PFSK-1 (cell line): ENCODE measurements around the gene HDGFL2.

Experiments
- FOXP2 ChIP-seq: optimal IDR thresholded peaks from 2 replicates; pipeline ENCODE3; 2011; ENCODE audit warnings: borderline replicate concordance, control low read depth, inconsistent platforms; ENCODE audit not compliant: insufficient read depth; ENCODE audit errors: extremely low read length, extremely low read depth
- POLR2AphosphoS5 ChIP-seq: IDR thresholded peaks from 2 replicates; pipeline ENCODE4 v1.6.1; 2012; ENCODE audit warnings: low read depth, mild to moderate bottlenecking, control low read depth, low read length, moderate library complexity
- SIN3A ChIP-seq: IDR thresholded peaks from 2 replicates; pipeline ENCODE4 v1.6.1; 2012; ENCODE audit warnings: mild to moderate bottlenecking, low read length, moderate library complexity, borderline replicate concordance; ENCODE audit not compliant: insufficient read depth
- TAF1 ChIP-seq: IDR thresholded peaks from 2 replicates; pipeline ENCODE4 v1.6.1; 2012; ENCODE audit warnings: low read length, control low read depth, borderline replicate concordance; ENCODE audit not compliant: insufficient read depth
- TF ChIP-seq, protein P1 (sequence below), 2 experiments: IDR thresholded peaks; 2 replicates each; pipeline versions ENCODE4 v1.6.1 to v1.8.0; 2011 to 2012; ENCODE audit warnings: low read depth in 2 of 2, low read length in 2 of 2, control low read depth in 1 of 2, inconsistent platforms in 1 of 2, mild to moderate bottlenecking in 1 of 2, moderate library complexity in 1 of 2; ENCODE audit not compliant: insufficient read depth in 1 of 2

Gene HDGFL2

DNA sequence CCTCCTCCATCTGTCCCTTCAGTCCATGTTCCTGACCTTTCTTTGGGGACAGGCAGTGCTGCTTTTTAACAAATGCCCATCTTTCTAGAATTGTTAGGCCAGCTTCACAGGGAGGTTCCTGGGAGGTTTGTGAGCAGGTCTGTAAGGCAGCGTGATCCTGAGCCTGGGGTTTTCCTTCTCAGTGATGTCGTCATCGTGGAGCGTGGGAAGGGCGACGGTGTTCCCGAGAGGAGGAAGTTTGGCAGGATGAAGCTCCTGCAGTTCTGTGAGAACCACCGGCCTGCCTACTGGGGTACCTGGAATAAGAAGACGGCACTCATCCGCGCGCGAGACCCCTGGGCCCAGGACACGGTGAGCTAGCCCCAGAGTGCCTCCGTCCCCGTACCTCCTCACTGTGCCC, 42.8 kb upstream of the HDGFL2 start:
- no peak for TF ChIP-seq TAF1
- no peak for TF ChIP-seq SIN3A
- TF ChIP-seq POLR2AphosphoS5: no peak; the same call in 1 of the 2 replicates

DNA sequence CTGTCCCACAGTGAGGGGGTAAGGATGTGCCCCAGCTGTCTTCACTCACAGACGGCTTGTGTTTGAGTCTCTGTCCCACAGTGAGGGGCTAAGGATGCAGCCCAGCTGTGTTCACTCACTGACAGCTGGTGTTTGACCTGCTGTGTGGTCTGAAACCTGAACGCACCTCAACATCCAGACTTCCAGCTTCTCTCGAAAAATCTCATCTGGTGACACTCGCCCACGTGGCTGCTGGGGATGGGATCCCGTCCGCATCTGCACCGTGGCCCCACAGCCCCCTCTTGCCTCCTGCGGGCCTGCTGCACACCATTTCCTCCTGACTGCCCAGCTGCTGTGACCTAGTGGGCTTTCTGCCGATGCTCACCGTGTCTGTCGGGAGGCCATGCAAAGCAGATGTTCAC, 42.3 kb upstream of the HDGFL2 start:
- no peak for TF ChIP-seq FOXP2

DNA sequence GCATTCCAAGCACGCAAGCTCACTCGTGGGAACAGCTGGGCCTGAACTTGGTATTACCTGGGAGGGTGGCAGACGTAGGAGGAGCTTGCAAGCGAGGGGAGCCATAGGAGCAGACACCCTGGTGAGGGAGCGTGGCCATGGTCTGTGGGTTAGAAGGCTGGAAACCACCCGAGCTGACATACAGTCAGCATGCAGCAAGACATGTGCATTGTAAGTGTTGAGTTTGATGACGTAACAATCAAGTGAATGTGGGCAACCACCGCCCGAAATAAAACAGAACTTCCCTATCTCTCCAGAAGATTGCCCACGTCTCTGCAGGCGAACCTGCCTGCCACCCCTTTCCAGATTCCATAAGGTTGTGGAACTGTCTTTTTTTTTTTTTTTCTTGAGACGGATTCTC, 41.3 kb upstream of the HDGFL2 start:
- TF ChIP-seq TAF1 (no peak), SIN3A (no peak), FOXP2 (no peak), POLR2AphosphoS5 (no peak)
- TF ChIP-seq, protein P1, sequence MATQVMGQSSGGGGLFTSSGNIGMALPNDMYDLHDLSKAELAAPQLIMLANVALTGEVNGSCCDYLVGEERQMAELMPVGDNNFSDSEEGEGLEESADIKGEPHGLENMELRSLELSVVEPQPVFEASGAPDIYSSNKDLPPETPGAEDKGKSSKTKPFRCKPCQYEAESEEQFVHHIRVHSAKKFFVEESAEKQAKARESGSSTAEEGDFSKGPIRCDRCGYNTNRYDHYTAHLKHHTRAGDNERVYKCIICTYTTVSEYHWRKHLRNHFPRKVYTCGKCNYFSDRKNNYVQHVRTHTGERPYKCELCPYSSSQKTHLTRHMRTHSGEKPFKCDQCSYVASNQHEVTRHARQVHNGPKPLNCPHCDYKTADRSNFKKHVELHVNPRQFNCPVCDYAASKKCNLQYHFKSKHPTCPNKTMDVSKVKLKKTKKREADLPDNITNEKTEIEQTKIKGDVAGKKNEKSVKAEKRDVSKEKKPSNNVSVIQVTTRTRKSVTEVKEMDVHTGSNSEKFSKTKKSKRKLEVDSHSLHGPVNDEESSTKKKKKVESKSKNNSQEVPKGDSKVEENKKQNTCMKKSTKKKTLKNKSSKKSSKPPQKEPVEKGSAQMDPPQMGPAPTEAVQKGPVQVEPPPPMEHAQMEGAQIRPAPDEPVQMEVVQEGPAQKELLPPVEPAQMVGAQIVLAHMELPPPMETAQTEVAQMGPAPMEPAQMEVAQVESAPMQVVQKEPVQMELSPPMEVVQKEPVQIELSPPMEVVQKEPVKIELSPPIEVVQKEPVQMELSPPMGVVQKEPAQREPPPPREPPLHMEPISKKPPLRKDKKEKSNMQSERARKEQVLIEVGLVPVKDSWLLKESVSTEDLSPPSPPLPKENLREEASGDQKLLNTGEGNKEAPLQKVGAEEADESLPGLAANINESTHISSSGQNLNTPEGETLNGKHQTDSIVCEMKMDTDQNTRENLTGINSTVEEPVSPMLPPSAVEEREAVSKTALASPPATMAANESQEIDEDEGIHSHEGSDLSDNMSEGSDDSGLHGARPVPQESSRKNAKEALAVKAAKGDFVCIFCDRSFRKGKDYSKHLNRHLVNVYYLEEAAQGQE (IDR thresholded peaks at IDR 0.05; ENCODE audit: insufficient read depth in 1 of 2, low read depth in 2 of 2, low read length in 2 of 2): no peak

DNA sequence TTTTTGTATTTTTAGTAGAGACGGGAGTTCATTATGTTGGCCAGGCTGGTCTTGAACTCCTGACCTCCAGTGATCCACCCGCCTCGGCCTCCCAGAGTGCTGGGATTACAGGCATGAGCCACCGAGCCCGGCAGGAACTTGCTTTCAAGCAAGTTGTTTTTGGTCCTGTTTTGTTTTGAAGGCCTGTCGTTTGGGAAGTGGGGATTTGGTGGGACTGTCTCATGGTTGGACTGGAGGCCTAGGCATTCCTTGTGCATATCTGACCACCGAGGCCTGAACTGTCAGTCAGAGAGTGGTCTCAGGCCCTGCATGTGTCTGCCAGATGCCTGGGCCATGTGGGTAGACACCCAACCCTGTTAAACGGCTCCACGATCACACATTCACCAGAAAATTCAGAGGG, 40.8 kb upstream of the HDGFL2 start:
- TF ChIP-seq FOXP2 (no peak), TAF1 (no peak), SIN3A (no peak), POLR2AphosphoS5 (no peak)
- TF ChIP-seq, protein P1 (IDR thresholded peaks at IDR 0.05; ENCODE audit: insufficient read depth in 1 of 2, low read depth in 2 of 2, low read length in 2 of 2): no peak

DNA sequence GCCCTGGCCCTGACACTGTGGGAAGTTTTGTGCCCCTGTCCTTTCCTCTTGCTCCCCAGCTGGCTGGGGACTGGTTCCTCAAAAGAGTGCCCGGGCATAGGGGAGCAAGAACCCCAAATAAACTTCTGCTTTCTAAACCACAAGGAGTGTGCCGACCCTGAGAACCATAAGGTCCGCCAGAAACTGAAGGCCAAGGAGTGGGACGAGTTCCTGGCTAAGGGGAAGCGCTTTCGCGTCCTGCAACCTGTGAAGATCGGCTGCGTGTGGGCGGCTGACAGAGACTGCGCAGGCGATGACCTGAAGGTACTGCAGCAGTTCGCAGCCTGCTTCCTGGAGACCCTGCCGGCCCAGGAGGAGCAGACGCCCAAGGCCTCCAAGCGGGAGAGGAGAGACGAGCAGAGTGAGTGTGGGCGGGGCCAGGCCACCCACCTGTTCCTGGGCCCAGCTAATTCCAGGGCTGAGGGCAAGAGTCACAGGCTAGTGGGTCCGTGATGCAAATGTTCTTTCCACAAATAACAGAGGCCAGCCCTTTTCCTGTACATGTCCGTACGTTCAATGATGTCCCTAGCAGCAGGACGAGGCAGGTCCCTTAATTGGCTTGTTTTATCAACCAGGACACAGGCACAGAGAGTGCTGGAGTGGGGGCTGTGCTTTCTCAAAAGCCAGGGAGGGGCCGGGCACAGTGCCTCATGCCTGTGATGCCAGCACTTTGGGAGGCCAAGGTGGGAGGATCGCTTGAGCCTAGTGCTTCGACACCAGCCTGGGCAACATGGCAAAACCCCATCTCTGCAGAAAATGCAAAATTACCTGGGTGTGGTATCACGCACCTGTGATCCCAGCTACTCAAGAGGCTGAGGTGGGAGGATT, 40.1 kb upstream of the HDGFL2 start:
- TF ChIP-seq FOXP2: no peak
- TF ChIP-seq POLR2AphosphoS5: no peak
- no peak for TF ChIP-seq TAF1
- no peak for TF ChIP-seq SIN3A
- TF ChIP-seq, protein P1 (IDR thresholded peaks at IDR 0.05; ENCODE audit: insufficient read depth in 1 of 2, low read depth in 2 of 2, low read length in 2 of 2): no peak

DNA sequence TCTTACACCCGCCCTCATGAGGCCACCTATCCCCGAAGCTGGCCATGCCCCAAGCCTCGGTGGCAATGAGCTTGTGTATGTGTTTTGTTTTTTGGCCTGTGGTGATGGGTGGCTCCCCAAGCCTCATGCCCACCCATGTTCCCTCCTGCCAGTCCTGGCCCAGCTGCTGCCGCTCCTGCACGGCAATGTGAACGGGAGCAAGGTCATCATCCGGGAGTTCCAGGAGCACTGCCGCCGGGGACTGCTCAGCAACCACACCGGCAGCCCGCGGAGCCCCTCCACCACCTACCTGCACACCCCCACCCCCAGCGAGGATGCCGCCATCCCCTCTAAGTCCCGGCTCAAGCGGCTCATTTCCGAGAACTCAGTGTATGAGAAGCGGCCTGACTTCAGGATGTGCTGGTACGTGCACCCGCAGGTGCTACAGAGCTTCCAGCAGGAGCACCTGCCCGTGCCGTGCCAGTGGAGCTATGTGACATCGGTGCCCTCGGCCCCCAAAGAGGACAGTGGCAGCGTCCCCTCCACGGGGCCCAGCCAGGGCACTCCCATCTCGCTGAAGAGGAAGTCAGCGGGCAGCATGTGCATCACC, 39.1 kb upstream of the HDGFL2 start:
- TF ChIP-seq TAF1 (no peak), FOXP2 (no peak), POLR2AphosphoS5 (no peak), SIN3A (no peak)
- TF ChIP-seq, protein P1 (IDR thresholded peaks at IDR 0.05; ENCODE audit: insufficient read depth in 1 of 2, low read depth in 2 of 2, low read length in 2 of 2): no peak
